ENCODE results near the gene TTC13.
"Not testable (repeated sequence)": the region's sequence is repeated elsewhere in the genome, so short reads cannot be mapped to it uniquely, and the experiment has no call there.

The TTC13 gene, protein sequence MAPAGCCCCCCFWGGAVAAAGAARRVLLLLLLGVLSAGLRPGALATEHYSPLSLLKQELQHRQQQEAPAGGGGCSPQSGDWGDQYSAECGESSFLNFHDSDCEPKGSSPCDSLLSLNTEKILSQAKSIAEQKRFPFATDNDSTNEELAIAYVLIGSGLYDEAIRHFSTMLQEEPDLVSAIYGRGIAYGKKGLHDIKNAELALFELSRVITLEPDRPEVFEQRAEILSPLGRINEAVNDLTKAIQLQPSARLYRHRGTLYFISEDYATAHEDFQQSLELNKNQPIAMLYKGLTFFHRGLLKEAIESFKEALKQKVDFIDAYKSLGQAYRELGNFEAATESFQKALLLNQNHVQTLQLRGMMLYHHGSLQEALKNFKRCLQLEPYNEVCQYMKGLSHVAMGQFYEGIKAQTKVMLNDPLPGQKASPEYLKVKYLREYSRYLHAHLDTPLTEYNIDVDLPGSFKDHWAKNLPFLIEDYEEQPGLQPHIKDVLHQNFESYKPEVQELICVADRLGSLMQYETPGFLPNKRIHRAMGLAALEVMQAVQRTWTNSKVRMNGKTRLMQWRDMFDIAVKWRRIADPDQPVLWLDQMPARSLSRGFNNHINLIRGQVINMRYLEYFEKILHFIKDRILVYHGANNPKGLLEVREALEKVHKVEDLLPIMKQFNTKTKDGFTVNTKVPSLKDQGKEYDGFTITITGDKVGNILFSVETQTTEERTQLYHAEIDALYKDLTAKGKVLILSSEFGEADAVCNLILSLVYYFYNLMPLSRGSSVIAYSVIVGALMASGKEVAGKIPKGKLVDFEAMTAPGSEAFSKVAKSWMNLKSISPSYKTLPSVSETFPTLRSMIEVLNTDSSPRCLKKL

DNA sequence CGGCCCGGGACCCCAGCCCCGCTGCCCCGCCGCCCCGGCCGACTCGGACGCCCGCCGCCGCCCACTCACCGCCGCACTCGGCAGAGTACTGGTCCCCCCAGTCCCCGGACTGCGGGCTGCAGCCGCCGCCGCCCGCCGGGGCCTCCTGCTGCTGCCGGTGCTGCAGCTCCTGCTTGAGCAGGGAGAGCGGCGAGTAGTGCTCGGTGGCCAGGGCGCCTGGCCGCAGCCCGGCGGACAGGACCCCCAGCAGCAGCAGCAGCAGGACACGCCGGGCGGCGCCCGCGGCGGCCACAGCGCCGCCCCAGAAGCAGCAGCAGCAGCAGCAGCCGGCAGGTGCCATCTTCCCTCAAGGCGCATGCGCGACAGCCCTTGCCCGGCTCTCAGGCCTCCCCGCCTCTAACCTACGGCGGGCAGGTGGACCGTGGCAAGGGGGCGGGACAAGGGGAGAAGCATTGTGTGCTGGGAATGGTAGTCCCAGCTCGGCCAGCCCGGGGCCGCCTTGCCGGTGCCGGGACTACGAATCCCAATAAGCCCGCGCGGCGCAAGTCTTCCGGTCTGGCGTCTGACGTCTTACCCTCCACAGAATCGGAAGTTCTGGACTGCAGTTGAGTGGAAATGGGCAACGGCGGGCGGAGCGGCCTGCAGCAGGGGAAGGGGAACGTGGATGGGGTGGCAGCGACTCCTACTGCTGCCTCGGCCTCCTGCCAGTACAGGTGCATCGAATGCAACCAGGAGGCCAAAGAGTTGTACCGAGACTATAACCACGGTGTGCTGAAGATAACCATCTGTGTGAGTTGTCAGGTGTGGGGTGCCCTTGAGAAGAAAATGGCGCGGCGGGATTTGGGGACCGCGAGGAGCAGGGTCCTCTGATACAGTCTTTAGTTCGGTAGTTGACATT is at the start of gene TTC13, which contains the start of gene ARV1:
Gene TTC13 (minus strand): TSS at position 371 of the 898 bp plus-strand sequence. CDS start 31 bp downstream, at position 340.
Gene ARV1 (plus strand): TSS at position 604 of the 898 bp plus-strand sequence. CDS start 12 bp downstream, at position 616.
- no peaks in the 10 kb centered on the region for H3K9me3 Mint-ChIP-seq
- H3K4me3 Mint-ChIP-seq: peak within 1 kb of the TSS; percentile 83
- H3K27ac Mint-ChIP-seq: peak within 1 kb of the TSS; percentile 86
- no peaks in the 10 kb centered on the region for H3K27me3 Mint-ChIP-seq
- peaks cover 48% of the 10 kb centered on the region for H3K36me3 Mint-ChIP-seq (ENCODE audit: low read depth)
- H3K4me1 Mint-ChIP-seq (ENCODE audit: low read depth): peaks cover 26% of the 10 kb centered on the region
- intact Hi-C loops (cut with micrococcal nuclease): loop anchor here (2.0 to 5.0 kb wide), 3 partner anchors 62 to 359 kb away; partner anchors contain the start of genes EXOC8, GNPAT and SPRTN

GRCh38 chr1:231027971-231028370 is 49.3 kb upstream of the TTC13 start:
- peaks cover 32% of the 10 kb centered on the region for H3K4me1 Mint-ChIP-seq (ENCODE audit: low read depth)
- peaks cover 6% of the 10 kb centered on the region for H3K27me3 Mint-ChIP-seq
- intact Hi-C loops (cut with micrococcal nuclease): no loop called here
- H3K27ac Mint-ChIP-seq: no peak overlapping the region
- no peaks in the 10 kb centered on the region for H3K36me3 Mint-ChIP-seq (ENCODE audit: low read depth)
- H3K9me3 Mint-ChIP-seq: no peaks in the 10 kb centered on the region
- no peak overlapping the region for H3K4me3 Mint-ChIP-seq

- Mint-ChIP-seq H3K4me1 (ENCODE audit: low read depth) (peaks cover 26% of the 10 kb centered on the region), H3K36me3 (ENCODE audit: low read depth) (no peaks in the 10 kb centered on the region), H3K27me3 (peaks cover 6% of the 10 kb centered on the region), H3K27ac (no peak overlapping the region), H3K9me3 (no peaks in the 10 kb centered on the region), H3K4me3 (no peak overlapping the region)
- intact Hi-C loops (cut with micrococcal nuclease): no loop called here
Observed at GRCh38 chr1:231027136-231027925, 48.7 kb upstream of the TTC13 start.

- Mint-ChIP-seq H3K27me3 (peaks cover 6% of the 10 kb centered on the region), H3K4me3 (no peak overlapping the region), H3K27ac (no peak overlapping the region), H3K36me3 (ENCODE audit: low read depth) (no peaks in the 10 kb centered on the region), H3K9me3 (no peaks in the 10 kb centered on the region), H3K4me1 (ENCODE audit: low read depth) (peaks cover 32% of the 10 kb centered on the region)
- intact Hi-C loops (cut with micrococcal nuclease): no loop called here
Observed at GRCh38 chr1:231026576-231026975, 47.9 kb upstream of the TTC13 start.

DNA sequence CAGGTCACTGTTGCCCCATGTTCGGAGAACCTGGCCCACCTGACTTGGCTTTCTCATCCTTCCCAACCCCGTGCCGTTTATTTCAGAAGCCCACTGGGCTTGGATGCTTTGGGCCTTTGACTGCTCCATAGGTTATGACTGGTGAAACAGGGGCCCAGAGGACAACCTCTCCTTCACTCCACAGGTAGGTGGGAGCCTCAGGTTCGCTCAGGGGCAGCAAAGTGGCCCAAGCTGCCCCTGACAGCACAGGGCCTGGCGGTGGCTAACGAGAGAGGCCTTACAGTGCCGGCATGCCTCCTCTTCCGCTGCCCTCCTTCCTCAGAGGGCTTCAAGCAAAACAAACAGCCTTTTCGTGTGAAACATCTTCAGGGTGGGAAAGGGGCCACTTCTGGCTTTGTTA is 44.5 kb upstream of the TTC13 start:
- intact Hi-C loops (cut with micrococcal nuclease): no loop called here
- H3K9me3 Mint-ChIP-seq: no peaks in the 10 kb centered on the region
- H3K27ac Mint-ChIP-seq: no peak overlapping the region
- H3K27me3 Mint-ChIP-seq: peaks cover 6% of the 10 kb centered on the region
- H3K36me3 Mint-ChIP-seq (ENCODE audit: low read depth): no peaks in the 10 kb centered on the region
- no peak overlapping the region for H3K4me3 Mint-ChIP-seq
- H3K4me1 Mint-ChIP-seq (ENCODE audit: low read depth): peaks cover 41% of the 10 kb centered on the region

DNA sequence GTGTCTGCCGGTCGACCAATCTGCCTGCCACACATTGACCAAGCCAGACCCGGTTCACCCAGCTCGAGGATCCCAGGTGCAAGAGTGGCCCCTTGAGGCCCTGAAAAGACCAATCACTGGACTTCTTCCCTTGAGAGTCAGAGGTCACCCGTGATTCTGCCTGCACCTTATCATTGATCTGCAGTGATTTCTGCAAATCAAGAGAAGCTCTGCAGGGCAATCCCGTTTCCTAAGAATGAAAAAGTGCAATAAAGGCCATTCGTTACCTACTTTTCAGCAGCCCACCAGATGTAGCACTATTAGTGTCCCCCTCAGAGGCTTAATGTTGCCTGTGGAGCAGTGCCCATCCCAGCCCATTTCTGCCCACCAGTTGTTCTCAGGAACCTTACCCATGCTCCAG is 43.9 kb upstream of the TTC13 start:
- peaks cover 35% of the 10 kb centered on the region for H3K4me1 Mint-ChIP-seq (ENCODE audit: low read depth)
- H3K27me3 Mint-ChIP-seq; intact Hi-C loops (cut with micrococcal nuclease); H3K4me3 Mint-ChIP-seq; H3K27ac Mint-ChIP-seq; H3K36me3 Mint-ChIP-seq (ENCODE audit: low read depth); H3K9me3 Mint-ChIP-seq: not testable (repeated sequence)

- Mint-ChIP-seq H3K4me1 (ENCODE audit: low read depth) (peaks cover 28% of the 10 kb centered on the region), H3K9me3 (no peaks in the 10 kb centered on the region)
Observed at GRCh38 chr1:231021540-231022031, 42.9 kb upstream of the TTC13 start.

GRCh38 chr1:231020816-231021215 is 42.2 kb upstream of the TTC13 start:
- peaks cover 23% of the 10 kb centered on the region for H3K4me1 Mint-ChIP-seq (ENCODE audit: low read depth)
- intact Hi-C loops (cut with micrococcal nuclease): no loop called here
- H3K27me3 Mint-ChIP-seq: no peaks in the 10 kb centered on the region
- H3K4me3 Mint-ChIP-seq: peak overlapping the region; percentile 51
- H3K27ac Mint-ChIP-seq: peak overlapping the region; percentile 63
- no peaks in the 10 kb centered on the region for H3K36me3 Mint-ChIP-seq (ENCODE audit: low read depth)
- no peaks in the 10 kb centered on the region for H3K9me3 Mint-ChIP-seq

More at GRCh38 chr1:231021540-231022031, 42.9 kb upstream of the TTC13 start:
- Mint-ChIP-seq H3K27ac (no peak overlapping the region), H3K4me3 (no peak overlapping the region), H3K36me3 (ENCODE audit: low read depth) (no peaks in the 10 kb centered on the region), H3K27me3 (no peaks in the 10 kb centered on the region)
- intact Hi-C loops (cut with micrococcal nuclease): no loop called here

DNA sequence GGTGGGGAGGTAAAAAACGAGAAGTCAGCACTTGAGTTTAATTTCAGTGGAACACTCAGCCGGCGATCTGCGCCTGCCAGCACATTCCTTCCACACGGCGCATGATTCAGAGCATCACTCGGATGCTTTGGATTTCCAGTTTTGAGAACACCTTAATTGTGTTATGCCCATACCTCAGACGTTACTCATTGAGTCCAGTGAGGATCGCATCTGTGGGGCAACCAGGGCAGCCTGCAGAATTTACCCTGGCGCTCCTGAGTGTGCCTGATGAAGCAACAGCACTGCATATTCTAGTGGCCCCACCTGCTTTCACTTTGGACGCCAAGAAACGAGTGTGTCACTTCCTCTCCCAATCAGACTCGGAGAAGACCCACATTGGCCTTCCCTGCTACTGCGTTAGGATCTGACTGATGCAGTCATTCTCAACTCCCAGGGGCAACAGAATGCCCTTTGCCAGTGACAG is 41.5 kb upstream of the TTC13 start:
- Mint-ChIP-seq H3K4me3 (peak overlapping the region; percentile 51), H3K27ac (peak overlapping the region; percentile 63), H3K4me1 (ENCODE audit: low read depth) (peaks cover 23% of the 10 kb centered on the region)

GRCh38 chr1:231019711-231020110 is 41.0 kb upstream of the TTC13 start:
- intact Hi-C loops (cut with micrococcal nuclease): no loop called here
- H3K4me3 Mint-ChIP-seq: no peak overlapping the region

More for the DNA sequence above, 41.5 kb upstream of the TTC13 start:
- Mint-ChIP-seq H3K36me3 (ENCODE audit: low read depth) (no peaks in the 10 kb centered on the region), H3K9me3 (no peaks in the 10 kb centered on the region), H3K27me3 (no peaks in the 10 kb centered on the region)
- intact Hi-C loops (cut with micrococcal nuclease): no loop called here

DNA sequence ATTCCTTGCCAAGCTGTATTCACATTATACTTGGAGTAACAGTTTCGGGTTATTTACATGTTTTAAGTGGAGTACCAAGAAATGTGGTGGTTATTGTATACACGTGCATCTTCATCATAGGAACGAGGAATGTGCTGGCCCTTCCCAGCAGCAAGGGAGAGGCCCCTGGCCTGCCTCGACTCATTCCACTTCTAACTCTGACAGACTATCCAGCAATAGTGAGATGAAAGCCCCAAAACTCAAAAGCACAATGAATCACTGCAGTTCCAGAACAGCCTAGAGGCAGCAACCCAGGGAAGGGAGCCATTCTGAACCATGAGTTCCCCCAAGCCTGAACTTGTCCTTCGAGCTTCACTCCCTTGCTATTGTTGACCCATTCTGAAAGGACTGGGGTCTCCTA is 38.3 kb upstream of the TTC13 start:
- Mint-ChIP-seq H3K36me3 (ENCODE audit: low read depth) (no peaks in the 10 kb centered on the region), H3K4me3 (no peak overlapping the region), H3K4me1 (ENCODE audit: low read depth) (peaks cover 22% of the 10 kb centered on the region), H3K9me3 (no peaks in the 10 kb centered on the region), H3K27ac (no peak overlapping the region), H3K27me3 (no peaks in the 10 kb centered on the region)
- intact Hi-C loops (cut with micrococcal nuclease): no loop called here

More at GRCh38 chr1:231019711-231020110, 41.0 kb upstream of the TTC13 start:
- Mint-ChIP-seq H3K36me3 (ENCODE audit: low read depth) (no peaks in the 10 kb centered on the region), H3K9me3 (no peaks in the 10 kb centered on the region), H3K4me1 (ENCODE audit: low read depth) (peaks cover 23% of the 10 kb centered on the region), H3K27ac (peak overlapping the region; percentile 63), H3K27me3 (no peaks in the 10 kb centered on the region)

DNA sequence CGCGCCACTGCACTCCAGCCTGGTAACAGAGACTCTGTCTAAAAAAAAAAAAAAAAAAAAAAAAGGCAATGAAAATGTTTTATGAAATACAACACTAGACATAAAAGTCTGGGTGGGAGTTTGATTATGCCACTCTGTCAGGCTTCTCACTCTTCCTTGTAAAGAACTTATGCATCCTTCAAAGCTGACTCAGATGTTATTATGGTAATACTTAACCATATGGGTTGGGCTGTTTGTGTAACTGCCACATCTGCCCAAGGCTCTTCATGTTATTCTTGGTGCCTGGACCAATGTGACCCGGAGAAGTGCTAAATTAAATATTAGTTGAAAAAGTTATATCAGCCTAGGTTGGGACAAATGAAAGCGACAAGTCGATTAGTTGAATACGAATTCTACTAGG is 37.6 kb upstream of the TTC13 start:
- Mint-ChIP-seq H3K27me3 (no peaks in the 10 kb centered on the region), H3K4me3 (no peak overlapping the region), H3K9me3 (no peaks in the 10 kb centered on the region), H3K27ac (no peak overlapping the region), H3K4me1 (ENCODE audit: low read depth) (peaks cover 14% of the 10 kb centered on the region), H3K36me3 (ENCODE audit: low read depth) (no peaks in the 10 kb centered on the region)
- intact Hi-C loops (cut with micrococcal nuclease): no loop called here

Data from dendritic cell treated with granulocyte-macrophage colony-stimulating factor and Interleukin-4, amounts not matched to agents 40 ng/mL and 50 ng/mL, for 4 days (primary cell).